Testis (tissue), 3 donors: Measurements from ENCODE around the gene TP53AIP1. TPM values are rescaled to one million over a fixed set of nuclear protein-coding genes. Genes with fewer than 3 reads are reported as not detected.

Experiments used
- DNase-seq: peaks from one replicate; pipeline ENCODE4 v3.0.0-alpha.2; 2019
- H3K27ac ChIP-seq, 2 donors: fragments of 200-600 bp; sonication (generic); one replicate each; pipeline ENCODE4 v1.5.1; 2019
- H3K27me3 ChIP-seq: fragments of 200-600 bp; sonication (generic); one replicate; pipeline ENCODE4 v1.5.1; 2019
- H3K36me3 ChIP-seq: fragments of 200-600 bp; sonication (generic); one replicate; pipeline ENCODE4 v1.5.1; 2017; ENCODE audit warnings: low read depth; ENCODE audit errors: missing control alignments
- H3K4me1 ChIP-seq: fragments of 200-600 bp; sonication (generic); one replicate; pipeline ENCODE4 v1.5.1; 2019
- H3K4me3 ChIP-seq, 2 donors: fragments of 200-600 bp; sonication (generic); one replicate each; pipeline ENCODE4 v1.5.1; 2017 to 2019
- H3K9me3 ChIP-seq: fragments of 200-600 bp; sonication (generic); one replicate; pipeline ENCODE4 v1.5.1; 2017
- CTCF ChIP-seq, 3 experiments: fragments of 450-650 bp in 2 of 3; fragments of 200-600 bp in 1 of 3; sonication (generic) in 1 of 3; IDR thresholded peaks; one replicate each; pipeline ENCODE4 v1.5.1; 2016 to 2019; ENCODE audit warnings: antibody characterized with exemption in 3 of 3, mild to moderate bottlenecking in 2 of 3, moderate library complexity in 1 of 3
- POLR2A ChIP-seq: fragments of 450-650 bp; IDR thresholded peaks from one replicate; pipeline ENCODE4 v1.6.1; 2017; ENCODE audit warnings: antibody characterized with exemption, mild to moderate bottlenecking, moderate library complexity
- WGBS, 2 donors: methylation state at CpG; one replicate each; pipeline ENCODE4 v1.1.5; 2018; 5-methylcytosine and 5-hydroxymethylcytosine counted together
- intact Hi-C: fragments of 100-400 bp; cut with DNase I; formaldehyde crosslinking; loops from one replicate; pipeline ENCODE4 v1.15.1; 2023; ENCODE audit warnings: low total_unique reads
- polyA plus RNA-seq: library from polyadenylated mRNA; stranded (reverse); fragments of 350-450 nt; fragmentation: Illumina TruSeq; extraction: RNeasy Lipid Tissue Mini Kit (QIAGEN cat#74804); gene quantifications from one replicate; pipeline ENCODE4 v1.2.3, GENCODE V29; 2014; ENCODE audit warnings: low read depth, low replicate concordance; ENCODE audit not compliant: insufficient read depth
- total RNA-seq, 2 donors: library from RNA; depleted of rRNA; stranded (reverse); fragments of >200 nt; gene quantifications; one replicate each; pipeline ENCODE4 v1.2.3, GENCODE V29; 2016

TP53AIP1 gene
- total and polyA plus RNA-seq, 3 donors from 2014 or later: 0.94 to 1.8 (median 1.1) TPM

DNA sequence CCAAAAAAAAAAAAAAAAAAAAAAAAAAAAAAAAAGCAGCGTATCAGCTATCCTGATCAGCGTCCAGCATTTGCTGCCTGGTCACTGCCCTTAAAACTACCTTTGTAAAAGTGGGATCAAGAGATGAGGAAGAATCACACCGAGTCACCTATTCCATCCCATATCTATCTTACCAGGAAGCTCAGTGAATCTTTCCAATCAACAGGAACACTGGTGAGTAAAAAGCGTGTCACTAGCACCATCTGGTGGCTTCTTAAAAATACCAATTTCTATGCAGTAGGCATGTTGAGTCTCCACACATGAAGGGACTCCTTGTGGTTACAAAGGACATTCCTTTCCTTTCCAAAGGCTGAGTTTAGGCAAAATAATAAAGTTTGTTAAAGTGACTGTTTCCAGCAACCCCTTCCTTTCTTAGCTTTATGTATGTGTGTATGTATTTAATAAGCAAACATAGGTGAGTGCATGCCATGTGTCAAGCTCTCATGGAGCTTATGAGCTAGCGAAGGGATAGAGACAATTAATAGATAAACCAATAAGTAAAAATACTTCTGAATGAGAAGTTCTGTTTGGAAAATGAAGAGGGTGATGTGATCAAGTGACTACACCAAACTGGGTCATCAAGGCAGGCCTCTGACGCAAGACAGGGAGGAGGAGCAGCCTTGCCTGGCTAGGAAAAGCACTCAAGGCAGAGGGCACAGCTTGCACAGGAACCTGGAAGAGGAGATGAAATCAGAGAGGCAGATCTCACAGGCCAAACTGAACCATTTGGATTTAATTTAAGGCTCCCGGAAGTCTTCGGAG is 13.9 kb upstream of the TP53AIP1 start:
- peak; percentile 47 for DNase-seq
- H3K4me3 ChIP-seq: no peak overlapping the region
- H3K9me3 ChIP-seq: no peaks in the 10 kb centered on the region
- H3K27ac ChIP-seq: no peak overlapping the region
- H3K27me3 ChIP-seq: no peaks in the 10 kb centered on the region
- WGBS, 2 donors: 59 to 62% methylated on average over 8 of the region's 8 CpGs
- TF ChIP-seq POLR2A: no peak
- TF ChIP-seq CTCF (IDR thresholded peaks at IDR 0.05): peak; percentile 64 to 74 (median 70)
- H3K4me1 ChIP-seq: no peaks in the 10 kb centered on the region
- H3K36me3 ChIP-seq: no peaks in the 10 kb centered on the region
- intact Hi-C loops: no loop called here

DNA sequence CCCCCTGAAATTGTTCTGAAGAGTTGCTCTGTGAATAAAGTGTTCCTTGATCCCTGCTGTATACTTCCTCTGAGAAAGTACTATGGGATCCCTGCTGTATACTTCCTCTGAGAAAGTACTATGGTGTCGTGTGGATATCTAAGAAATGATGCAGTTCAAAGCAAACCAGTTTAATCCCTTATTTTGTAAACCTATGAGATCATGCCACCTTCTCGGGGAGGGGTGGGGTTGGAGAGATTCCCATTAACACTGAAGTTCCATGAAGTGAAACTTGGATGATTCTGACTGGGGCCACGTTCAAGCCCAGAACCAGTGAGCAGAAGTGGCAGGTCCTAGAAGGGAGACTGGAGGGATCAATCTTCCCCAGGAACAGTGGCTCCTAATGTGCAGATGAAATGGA is 13.0 kb upstream of the TP53AIP1 start:
- Histone ChIP-seq H3K27me3 (no peaks in the 10 kb centered on the region), H3K9me3 (no peaks in the 10 kb centered on the region), H3K4me3 (no peak overlapping the region), H3K27ac (no peak overlapping the region), H3K36me3 (no peaks in the 10 kb centered on the region), H3K4me1 (no peaks in the 10 kb centered on the region)
- 65 to 75% methylated on average over 3 of the region's 3 CpGs for WGBS, 2 donors
- TF ChIP-seq CTCF (IDR thresholded peaks at IDR 0.05) (no peak), POLR2A (no peak)
- intact Hi-C loops: no loop called here
- DNase-seq: no peak

DNA sequence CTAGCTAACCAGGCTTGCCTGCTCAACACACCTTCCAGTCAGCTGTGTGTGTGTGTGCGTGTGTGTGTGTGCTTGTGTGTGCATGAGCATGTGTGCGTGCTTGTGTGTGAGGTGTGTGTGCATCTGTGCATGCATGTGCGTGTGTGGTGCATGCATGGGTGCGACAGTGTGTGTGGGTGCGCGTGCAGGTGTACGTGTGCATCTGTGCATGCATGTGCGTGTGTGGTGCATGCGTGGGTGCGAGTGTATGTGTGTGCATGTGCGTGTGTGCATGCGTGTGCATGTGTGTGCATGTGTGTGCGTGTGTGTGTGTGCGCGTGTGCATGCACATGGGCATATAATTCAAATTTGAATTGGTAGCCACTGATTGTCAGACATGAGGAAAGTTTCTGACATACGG is 10.5 kb upstream of the TP53AIP1 start:
- intact Hi-C loops: no loop called here
- H3K4me3 ChIP-seq: no peak overlapping the region
- no peak overlapping the region for H3K27ac ChIP-seq
- H3K9me3 ChIP-seq: no peaks in the 10 kb centered on the region
- H3K36me3 ChIP-seq: no peaks in the 10 kb centered on the region
- TF ChIP-seq CTCF (IDR thresholded peaks at IDR 0.05) (no peak), POLR2A (no peak)
- WGBS, 2 donors: 77 to 81% methylated on average over 16 of the region's 16 CpGs
- no peak for DNase-seq
- no peaks in the 10 kb centered on the region for H3K27me3 ChIP-seq
- no peaks in the 10 kb centered on the region for H3K4me1 ChIP-seq

DNA sequence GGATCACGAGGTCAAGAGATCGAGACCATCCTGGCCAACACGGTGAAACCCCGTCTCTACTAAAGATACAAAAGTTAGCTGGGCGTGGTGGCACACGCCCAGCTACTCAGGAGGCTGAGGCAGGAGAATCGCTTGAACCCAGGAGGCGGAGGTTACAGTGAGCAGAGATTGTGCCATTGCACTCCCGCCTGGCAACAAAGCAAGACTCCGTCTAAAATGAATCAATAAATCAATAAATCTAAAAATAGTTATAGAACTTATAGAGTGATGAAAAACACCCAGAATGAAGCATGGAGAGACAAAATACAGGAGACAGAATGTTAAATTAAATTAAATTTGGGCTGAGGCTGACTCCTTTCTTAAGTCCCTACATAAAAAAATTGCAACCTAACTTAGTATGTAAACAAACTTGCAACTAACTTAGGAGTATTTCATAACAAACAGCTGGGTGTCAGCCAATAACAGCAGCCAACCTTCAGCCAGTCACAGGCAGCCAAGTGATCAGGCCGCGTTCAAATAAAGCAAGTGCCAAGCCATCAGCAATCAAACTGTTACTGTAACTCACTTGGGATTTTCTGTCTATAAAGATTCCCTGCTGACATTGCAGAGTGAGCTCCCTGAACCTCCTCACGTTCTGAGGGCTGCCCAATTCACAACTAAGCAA is 7.3 kb upstream of the TP53AIP1 start:
- intact Hi-C loops: no loop called here
- H3K36me3 ChIP-seq: no peaks in the 10 kb centered on the region

More for the DNA sequence above, 7.3 kb upstream of the TP53AIP1 start:
- Histone ChIP-seq H3K27me3 (no peaks in the 10 kb centered on the region), H3K9me3 (no peaks in the 10 kb centered on the region), H3K27ac (no peak overlapping the region), H3K4me3 (no peak overlapping the region), H3K4me1 (no peaks in the 10 kb centered on the region)
- DNase-seq: no peak
- TF ChIP-seq POLR2A: no peak
- no peak for TF ChIP-seq CTCF (IDR thresholded peaks at IDR 0.05)
- whole genome bisulfite sequencing, 2 donors: 77% methylated on average over 13 of the region's 13 CpGs
